GM18873 (cell line): ENCODE results near the gene MYO1F.

ENCODE experiments used
- ATAC-seq: cut with Tn5 transposase; IDR thresholded peaks from one replicate; pipeline ENCODE4 v1.9.1; 2021; ENCODE audit warnings: mild to moderate bottlenecking, moderate library complexity, moderate number of reproducible peaks; ENCODE audit not compliant: unreplicated experiment, low FRiP score

Gene MYO1F

DNA sequence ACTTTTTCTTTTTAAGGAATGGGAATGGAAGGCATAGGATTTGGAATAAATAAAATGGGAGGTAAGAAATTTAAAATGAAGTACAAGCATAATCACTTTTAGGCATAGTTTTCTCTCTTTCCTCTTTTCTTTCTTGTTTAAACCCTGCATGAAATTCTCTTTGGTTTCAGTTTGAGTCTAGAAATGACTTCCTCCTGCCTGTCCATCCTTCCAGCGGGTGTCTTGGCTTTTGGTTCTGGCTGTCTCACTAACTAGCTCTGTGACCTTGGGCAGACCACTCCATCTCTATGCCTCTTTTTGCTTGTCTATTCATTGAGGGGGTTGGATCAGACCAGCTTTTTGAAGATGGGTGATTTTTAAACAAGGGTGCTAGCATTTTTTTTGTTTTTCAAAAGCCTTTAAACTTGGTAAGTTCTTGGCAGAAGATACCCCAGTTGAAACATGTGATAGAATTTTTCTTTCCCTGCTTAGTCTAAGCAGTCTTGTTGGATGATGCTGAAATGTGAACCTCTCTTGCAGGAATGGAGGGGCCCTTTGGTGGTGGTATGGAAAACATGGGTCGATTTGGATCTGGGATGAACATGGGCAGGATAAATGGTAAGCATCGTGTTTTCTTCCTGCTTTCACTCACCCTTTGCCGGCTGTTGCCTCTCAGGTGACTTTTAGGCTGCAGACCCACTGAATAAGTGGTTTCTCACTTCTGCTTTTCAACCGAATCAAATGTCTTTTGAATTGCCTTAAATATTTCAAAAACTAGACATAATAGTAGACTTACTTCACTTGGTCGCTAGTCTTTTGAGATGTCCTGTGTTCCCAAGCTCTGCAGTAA, 103.4 kb downstream of the MYO1F start:
- ATAC-seq, result no peak
